Esophagus squamous epithelium (tissue), 4 donors: Measurements from ENCODE around the gene MDFIC.

Experiments used
- CTCF ChIP-seq, 6 experiments: fragments of 450-650 bp in 4 of 6; fragments of 200-600 bp in 2 of 6; sonication (generic) in 2 of 6; IDR thresholded peaks; one replicate each; pipeline ENCODE4 v1.5.1; 2016 to 2019; ENCODE audit warnings: antibody characterized with exemption in 6 of 6, mild to moderate bottlenecking in 4 of 6, moderate library complexity in 4 of 6
- POLR2A ChIP-seq, 4 donors: fragments of 450-650 bp; IDR thresholded peaks; one replicate each; pipeline ENCODE4 v1.6.1; 2017; ENCODE audit warnings: antibody characterized with exemption in 4 of 4, mild to moderate bottlenecking in 4 of 4, moderate library complexity in 3 of 4

GRCh38 chr7:115034515-115034914 is 112.6 kb downstream of the MDFIC start:
- TF ChIP-seq CTCF (IDR thresholded peaks at IDR 0.05) = no peak
- TF ChIP-seq POLR2A (IDR thresholded peaks at IDR 0.05) = no peak
